DMS53 (cell line): ENCODE measurements around the gene DNMT3A.
A peak's percentile ranks its signal among the peaks of the same experiment; 100 is the strongest.

Experiments used
- DNase-seq: peaks from one replicate; lab custom pipeline; 2025; lab: John Stamatoyannopoulos, UW

DNMT3A gene

GRCh38 chr2:25202275-25202674 is 139.4 kb downstream of the DNMT3A start:
- DNase-seq: no peak

DNA sequence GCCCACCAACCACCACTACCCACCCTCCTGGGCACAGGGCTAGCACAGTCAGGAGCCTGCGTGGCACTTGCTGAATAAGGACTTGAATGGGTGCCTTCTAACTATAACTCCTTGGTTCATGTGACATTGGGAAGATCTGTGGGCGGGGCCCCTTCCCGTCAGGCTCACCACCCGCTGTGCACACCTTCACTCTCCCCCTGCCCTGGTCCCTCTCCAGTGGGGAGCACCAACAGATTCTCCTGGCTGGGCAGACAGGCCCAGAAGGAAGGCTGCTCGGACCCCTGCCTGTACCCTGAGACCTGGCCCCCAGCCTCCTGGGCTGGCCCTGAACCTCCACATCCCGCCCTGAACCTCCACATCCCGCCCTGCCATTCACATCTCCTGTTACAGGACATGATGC is 139.9 kb downstream of the DNMT3A start:
- no peak for DNase-seq

- DNase-seq: peak; percentile 34
These were observed 140.5 kb downstream of the DNMT3A start for GRCh38 chr2:25201265-25201664.

DNA sequence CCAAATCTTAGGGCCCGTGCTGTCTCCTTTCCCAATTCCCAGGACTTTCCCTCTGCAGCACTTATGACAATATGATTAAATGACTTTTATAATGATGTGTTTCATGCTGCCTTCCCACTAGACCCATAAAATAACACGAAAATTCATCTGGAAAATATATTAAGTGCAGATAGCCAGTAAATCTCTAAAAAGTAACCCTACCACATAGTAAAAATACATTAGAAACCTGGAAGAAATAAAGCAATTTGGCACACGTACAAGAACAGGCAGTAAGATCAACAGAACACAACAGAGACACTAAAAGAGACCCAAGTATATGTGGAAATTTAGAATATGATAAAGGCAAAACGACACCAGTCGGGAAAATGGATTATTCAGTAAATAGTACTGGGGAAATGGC is 143.1 kb downstream of the DNMT3A start:
- no peak for DNase-seq

DNA sequence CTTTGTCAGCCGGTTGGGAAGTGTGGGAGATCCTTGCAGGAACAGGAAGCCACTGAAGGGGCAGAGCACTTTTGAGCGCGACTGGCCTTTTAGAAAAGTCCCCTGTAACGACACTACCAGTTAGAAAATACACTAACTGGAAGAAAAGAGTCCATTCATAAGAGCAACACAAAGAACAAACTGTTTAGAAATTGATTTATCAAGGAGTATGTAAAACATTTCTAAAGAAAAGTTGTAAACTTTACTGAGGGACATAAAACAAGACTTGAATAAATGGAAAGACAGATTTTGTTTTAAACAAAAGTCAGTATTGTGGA is 143.6 kb downstream of the DNMT3A start:
- no peak for DNase-seq

GRCh38 chr2:25197336-25198208 is 144.2 kb downstream of the DNMT3A start:
- no peak for DNase-seq

GRCh38 chr2:25194576-25195122 is 147.1 kb downstream of the DNMT3A start:
- DNase-seq: no peak

DNA sequence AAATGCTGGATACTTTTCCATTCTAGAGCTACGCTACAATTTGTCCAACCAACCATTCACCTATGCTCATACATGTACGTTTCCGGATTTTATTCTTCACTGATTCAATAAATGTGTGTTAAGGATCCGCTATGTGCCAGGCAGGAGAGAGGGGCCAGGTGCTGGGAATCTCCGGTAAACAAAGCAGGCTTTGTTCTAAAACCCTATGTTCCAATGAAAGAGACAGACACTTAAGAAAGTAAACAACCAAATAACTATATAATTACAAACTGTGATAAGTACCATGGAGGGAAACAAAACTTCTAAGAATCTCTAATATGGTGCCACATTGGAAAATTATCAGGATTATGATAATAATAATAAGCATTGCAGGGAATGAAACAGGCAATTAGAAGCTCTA is 151.2 kb downstream of the DNMT3A start:
- peak; percentile 59 for DNase-seq

DNA sequence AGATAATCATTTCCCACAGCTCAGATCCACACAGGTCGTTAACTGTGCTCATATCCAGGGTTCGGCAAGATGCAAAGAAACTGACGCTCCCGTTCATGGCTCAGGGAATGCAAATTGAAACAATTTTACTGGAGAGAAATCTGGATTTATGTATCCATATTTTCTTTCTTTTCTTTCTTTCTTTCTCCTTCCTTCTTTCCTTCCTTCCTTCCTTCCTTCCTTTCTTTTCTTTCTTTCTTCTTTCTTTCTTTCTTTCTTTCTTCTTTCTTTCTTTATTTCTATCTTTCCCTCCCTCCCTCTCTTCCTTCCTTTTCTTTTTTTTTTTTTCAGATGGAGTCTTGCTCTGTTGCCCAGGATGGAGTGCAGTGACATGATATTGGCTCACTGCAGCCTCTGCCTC is 153.3 kb downstream of the DNMT3A start:
- no peak for DNase-seq

GRCh38 chr2:25187729-25188350 is 153.9 kb downstream of the DNMT3A start:
- DNase-seq: no peak

- DNase-seq: peak; percentile 85
These were observed 157.5 kb downstream of the DNMT3A start for GRCh38 chr2:25184254-25184653.

- no peak for DNase-seq
These were observed 162.7 kb downstream of the DNMT3A start for GRCh38 chr2:25178976-25179375.
